AG04449 (cell line): ENCODE measurements around the gene SIAH2.

Experiments
- CTCF ChIA-PET: fragments of 350-600 bp; formaldehyde crosslinking; extraction: SDS; loops from one replicate; lab custom pipeline; 2021; ENCODE audit warnings: antibody characterized with exemption; lab: Yijun Ruan, JAX
- POLR2A ChIA-PET: fragments of 400-600, 350-600 bp; formaldehyde crosslinking; extraction: SDS; loops from one replicate; lab custom pipeline; 2020; ENCODE audit warnings: antibody characterized with exemption, inconsistent platforms; lab: Yijun Ruan, JAX
- DNase-seq: peaks from one replicate; pipeline ENCODE4 v3.0.0-alpha.2; 2010; ENCODE audit warnings: low read depth, low spot score
- H3K4me3 ChIP-seq: 2 replicates; pipeline ENCODE4 v1.5.1; 2011; ENCODE audit warnings: low read depth, mild to moderate bottlenecking, control low read depth, low read length
- TF ChIP-seq, protein P1 (sequence below): IDR thresholded peaks from one replicate; pipeline ENCODE4 v1.5.1; 2011; ENCODE audit warnings: mild to moderate bottlenecking, moderate library complexity, low read length, control low read depth, inconsistent platforms; ENCODE audit not compliant: insufficient read depth; ENCODE audit errors: missing control alignments

The SIAH2 gene

DNA sequence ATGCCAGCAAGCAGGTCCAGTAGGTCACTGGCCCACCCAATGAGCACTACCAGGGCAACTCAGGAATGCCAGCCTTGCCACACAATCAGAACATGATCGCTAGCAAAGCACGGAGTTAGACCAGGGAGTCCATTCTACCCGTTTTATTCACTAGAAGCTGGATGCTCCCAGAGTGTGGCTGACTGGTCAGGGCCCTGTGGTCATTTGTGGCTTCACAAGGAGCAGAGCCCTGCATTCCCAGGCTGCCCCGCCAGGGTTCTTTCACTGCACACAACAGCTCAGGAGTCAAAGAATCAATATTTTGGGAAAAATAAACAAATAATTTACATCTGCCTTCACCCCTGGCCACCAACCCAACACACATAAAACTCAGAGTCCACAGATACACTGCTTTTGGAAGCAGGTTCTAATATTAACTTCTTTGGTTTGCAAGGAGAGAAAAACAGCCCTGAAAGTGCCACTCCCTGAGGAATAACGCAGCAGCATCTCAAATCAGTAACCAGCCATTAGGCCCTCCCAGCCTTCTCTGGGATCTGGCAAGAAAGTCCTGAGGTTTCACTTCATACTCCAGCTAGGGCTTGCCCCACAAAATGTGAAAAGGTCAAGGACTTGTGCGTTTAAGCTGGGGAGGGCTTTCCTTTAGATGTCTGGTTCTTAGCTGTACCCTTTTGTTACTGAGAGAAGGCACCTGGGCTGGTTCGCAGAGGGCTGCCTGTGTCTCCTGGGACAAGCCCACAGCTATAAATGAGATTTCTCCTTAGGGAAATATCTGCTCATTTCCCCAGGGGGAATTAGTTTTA lies 16.0 kb downstream of the SIAH2 start:
- CTCF ChIA-PET = interaction anchor here (0.9 kb wide), 2 partner anchors 25 to 33 kb away, joined by 3 read pairs; no protein-coding TSS in a partner anchor
- DNase-seq = no peak
- no peak overlapping the region for H3K4me3 ChIP-seq
- TF ChIP-seq, protein P1, sequence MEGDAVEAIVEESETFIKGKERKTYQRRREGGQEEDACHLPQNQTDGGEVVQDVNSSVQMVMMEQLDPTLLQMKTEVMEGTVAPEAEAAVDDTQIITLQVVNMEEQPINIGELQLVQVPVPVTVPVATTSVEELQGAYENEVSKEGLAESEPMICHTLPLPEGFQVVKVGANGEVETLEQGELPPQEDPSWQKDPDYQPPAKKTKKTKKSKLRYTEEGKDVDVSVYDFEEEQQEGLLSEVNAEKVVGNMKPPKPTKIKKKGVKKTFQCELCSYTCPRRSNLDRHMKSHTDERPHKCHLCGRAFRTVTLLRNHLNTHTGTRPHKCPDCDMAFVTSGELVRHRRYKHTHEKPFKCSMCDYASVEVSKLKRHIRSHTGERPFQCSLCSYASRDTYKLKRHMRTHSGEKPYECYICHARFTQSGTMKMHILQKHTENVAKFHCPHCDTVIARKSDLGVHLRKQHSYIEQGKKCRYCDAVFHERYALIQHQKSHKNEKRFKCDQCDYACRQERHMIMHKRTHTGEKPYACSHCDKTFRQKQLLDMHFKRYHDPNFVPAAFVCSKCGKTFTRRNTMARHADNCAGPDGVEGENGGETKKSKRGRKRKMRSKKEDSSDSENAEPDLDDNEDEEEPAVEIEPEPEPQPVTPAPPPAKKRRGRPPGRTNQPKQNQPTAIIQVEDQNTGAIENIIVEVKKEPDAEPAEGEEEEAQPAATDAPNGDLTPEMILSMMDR = no peak
- POLR2A ChIA-PET = no interaction called here

DNA sequence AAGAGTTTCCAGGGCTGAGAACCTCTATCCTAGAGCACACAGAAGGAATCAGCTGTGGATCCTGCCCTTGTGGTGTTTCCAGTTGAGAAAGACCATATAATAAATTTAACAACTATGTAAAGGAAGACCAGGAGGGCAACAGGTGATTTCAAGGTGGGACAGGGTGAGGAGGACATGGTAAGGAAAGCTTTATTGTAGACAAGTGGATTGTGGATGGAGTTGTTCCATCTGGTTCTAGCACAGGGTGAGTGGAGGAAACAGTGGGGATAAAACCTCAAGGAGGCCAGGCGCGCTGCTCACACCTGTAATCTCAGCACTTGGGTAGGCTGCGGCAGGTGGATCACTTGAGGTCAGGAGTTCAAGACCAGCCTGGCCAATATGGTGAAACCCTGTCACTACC lies 17.1 kb downstream of the SIAH2 start:
- no peak overlapping the region for H3K4me3 ChIP-seq
- TF ChIP-seq, protein P1 = no peak
- no peak for DNase-seq
- POLR2A ChIA-PET = no interaction called here
- CTCF ChIA-PET = interaction anchor here (1.4 kb wide), 1 partner anchor 18 kb away, joined by 5 read pairs; no protein-coding TSS in a partner anchor

DNA sequence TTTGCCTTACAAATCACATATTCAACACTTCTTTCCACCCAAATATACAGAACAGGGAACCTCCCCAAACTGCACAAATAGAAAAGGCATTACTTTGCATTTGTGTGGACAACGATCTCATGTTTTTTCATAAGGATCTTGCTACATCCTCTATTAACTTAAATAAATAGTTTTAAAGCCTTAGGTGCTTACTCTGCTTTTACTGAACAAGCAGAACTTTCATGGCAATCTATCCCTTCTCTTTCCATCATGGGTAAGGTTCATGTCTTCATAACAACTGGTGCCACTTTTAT lies 18.1 kb downstream of the SIAH2 start:
- TF ChIP-seq, protein P1 = no peak
- ChIA-PET CTCF (no interaction called here), POLR2A (no interaction called here)
- H3K4me3 ChIP-seq = no peak overlapping the region
- DNase-seq = no peak

DNA sequence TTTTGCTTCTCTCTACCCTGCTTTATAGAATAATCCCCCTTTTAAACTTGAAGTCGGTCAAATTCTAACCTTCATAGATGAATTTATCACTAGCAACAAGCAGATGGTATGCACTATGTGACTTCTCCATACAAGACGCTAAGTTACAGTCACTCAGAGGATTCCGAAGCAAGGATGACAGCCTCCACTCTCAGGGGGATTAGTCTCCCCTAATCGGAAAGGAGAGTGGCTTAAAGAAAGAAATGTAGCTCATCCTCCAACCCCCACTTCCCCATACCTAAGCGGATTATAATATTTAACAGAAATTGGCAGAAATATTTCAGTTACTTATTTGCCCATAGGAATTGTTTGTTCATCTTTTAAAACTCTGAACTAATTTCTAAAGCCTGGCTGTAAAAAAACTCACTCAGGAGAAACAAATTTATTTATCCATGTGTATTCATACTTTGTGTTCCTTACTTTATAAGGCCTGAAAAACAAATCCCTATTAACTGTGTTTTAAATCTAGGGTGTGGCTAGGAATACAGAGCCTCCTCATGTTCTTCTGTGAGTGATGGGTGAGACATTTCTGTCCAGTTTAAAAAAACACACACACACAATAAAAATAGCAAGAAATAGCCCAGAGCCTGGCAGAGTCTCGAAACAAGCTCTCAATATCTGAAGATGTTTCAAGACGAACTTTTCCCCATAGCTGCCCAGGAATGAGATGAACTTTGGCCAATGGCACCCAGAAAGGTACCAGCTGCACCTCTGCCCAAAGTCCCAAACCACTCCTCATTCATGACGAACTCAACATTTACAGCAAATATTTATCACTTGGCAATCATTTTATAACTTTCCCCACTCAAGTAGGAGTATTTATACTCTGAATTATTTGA lies 18.7 kb downstream of the SIAH2 start:
- POLR2A ChIA-PET = no interaction called here
- TF ChIP-seq, protein P1 = no peak
- CTCF ChIA-PET = interaction anchor here (0.6 to 1.0 kb wide), 3 partner anchors 17 to 22 kb away, joined by 3 read pairs; no protein-coding TSS in a partner anchor
- H3K4me3 ChIP-seq = no peak overlapping the region
- no peak for DNase-seq

DNA sequence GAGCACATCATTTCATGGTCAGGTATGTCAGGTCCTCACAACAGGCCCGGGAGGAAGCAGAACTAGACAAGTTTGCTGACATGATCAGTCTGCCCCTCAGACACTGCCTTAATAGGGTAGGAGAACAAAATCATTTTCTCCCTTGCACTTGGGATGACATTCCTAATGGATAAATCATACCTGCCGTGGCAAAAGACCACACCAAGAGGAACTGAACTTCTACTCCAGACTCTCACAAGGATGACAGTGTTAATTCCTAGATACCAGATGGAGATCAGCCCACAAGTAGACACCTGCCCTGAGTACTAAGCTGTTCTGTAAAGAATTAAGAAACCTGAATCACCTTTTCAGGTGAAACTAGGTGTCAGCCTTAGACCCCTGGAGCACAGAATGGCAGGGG lies 19.5 kb downstream of the SIAH2 start:
- ChIA-PET POLR2A (no interaction called here), CTCF (interaction anchor here (0.6 to 1.4 kb wide), 5 partner anchors 15 to 32 kb away, joined by 3 read pairs; no protein-coding TSS in a partner anchor)
- no peak for DNase-seq
- no peak overlapping the region for H3K4me3 ChIP-seq
- TF ChIP-seq, protein P1 = no peak

DNA sequence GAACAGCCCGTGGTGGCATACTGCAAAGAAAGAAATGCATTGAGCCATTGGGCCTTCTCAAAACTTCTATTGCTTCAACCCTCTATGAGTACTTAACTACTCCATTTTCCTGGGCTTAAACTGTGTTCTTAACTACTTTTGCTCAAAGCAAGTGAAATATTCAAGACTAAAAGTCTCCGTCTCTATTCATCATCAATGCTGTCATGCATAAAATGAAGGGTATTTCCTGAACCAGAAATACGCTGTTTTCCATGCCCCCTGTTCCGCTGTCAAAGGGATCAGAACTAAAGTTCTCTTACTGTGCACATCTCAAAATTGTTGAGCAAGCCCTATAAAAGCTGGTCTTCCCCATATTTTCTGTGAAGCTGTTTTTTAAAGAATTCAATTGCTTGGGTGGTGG lies 20.3 kb downstream of the SIAH2 start:
- no peak for DNase-seq
- ChIA-PET CTCF (interaction anchor here (0.9 to 1.4 kb wide), 4 partner anchors 14 to 45 kb away, joined by 3 read pairs; no protein-coding TSS in a partner anchor), POLR2A (no interaction called here)
- TF ChIP-seq, protein P1 = no peak
- no peak overlapping the region for H3K4me3 ChIP-seq
